GM18907 (cell line): ENCODE measurements around the gene GJA8.
"Not testable (repeated sequence)": the region's sequence is repeated elsewhere in the genome, so short reads cannot be mapped to it uniquely, and the experiment has no call there.

Experiments
- ATAC-seq: cut with Tn5 transposase; IDR thresholded peaks from one replicate; pipeline ENCODE4 v1.9.1; 2021; ENCODE audit warnings: mild to moderate bottlenecking, moderate library complexity; ENCODE audit not compliant: unreplicated experiment

The GJA8 gene

GRCh38 chr1:147902253-147902845, at the start of gene GJA8:
Gene GJA8 (plus strand): TSS chr1:147902795. CDS start chr1:147907956, 5,161 bp downstream.
- no peak for ATAC-seq

GRCh38 chr1:147853391-147853790, 49.2 kb upstream of the GJA8 start:
- ATAC-seq = no peak

GRCh38 chr1:147854989-147855388, 47.6 kb upstream of the GJA8 start:
- ATAC-seq = not testable (repeated sequence)

- ATAC-seq = not testable (repeated sequence)
Measured at GRCh38 chr1:147855996-147856395, 46.6 kb upstream of the GJA8 start.

- not testable (repeated sequence) for ATAC-seq
Measured at GRCh38 chr1:147867204-147867603, 35.4 kb upstream of the GJA8 start.

- ATAC-seq = no peak
Measured at GRCh38 chr1:147878022-147878421, 24.6 kb upstream of the GJA8 start.

GRCh38 chr1:147879911-147880310, 22.7 kb upstream of the GJA8 start:
- no peak for ATAC-seq

GRCh38 chr1:147882535-147882934, 20.1 kb upstream of the GJA8 start:
- no peak for ATAC-seq

- ATAC-seq = peak; percentile 71
Measured at GRCh38 chr1:147890177-147890790, 12.3 kb upstream of the GJA8 start.

- ATAC-seq = no peak
Measured at GRCh38 chr1:147891088-147891487, 11.5 kb upstream of the GJA8 start.

GRCh38 chr1:147892216-147892615, 10.4 kb upstream of the GJA8 start:
- ATAC-seq = no peak

- no peak for ATAC-seq
Measured at GRCh38 chr1:147892731-147893214, 9.8 kb upstream of the GJA8 start.

GRCh38 chr1:147895123-147895522, 7.5 kb upstream of the GJA8 start:
- no peak for ATAC-seq

GRCh38 chr1:147897029-147897752, 5.4 kb upstream of the GJA8 start:
- no peak for ATAC-seq

- ATAC-seq = no peak
Measured at GRCh38 chr1:147897789-147898188, 4.8 kb upstream of the GJA8 start.

- no peak for ATAC-seq
Measured at GRCh38 chr1:147904726-147905125, 2.1 kb downstream of the GJA8 start.

- no peak for ATAC-seq
Measured at GRCh38 chr1:147907786-147908509, 5.4 kb downstream of the GJA8 start.

- no peak for ATAC-seq
Measured at GRCh38 chr1:147912553-147912952, 10.0 kb downstream of the GJA8 start.

GRCh38 chr1:147913362-147913942, 10.9 kb downstream of the GJA8 start:
- no peak for ATAC-seq

GRCh38 chr1:147919896-147920295, 17.3 kb downstream of the GJA8 start:
- ATAC-seq = no peak

GRCh38 chr1:147924813-147925212, 22.2 kb downstream of the GJA8 start:
- ATAC-seq = no peak
